GM23338 (cell line): ENCODE data around the gene PHLDB1.

Source experiments
- CTCF ChIP-seq, 2 experiments: fragments of 200-600 bp in 1 of 2; sonication (generic) in 1 of 2; conservative IDR thresholded peaks; 2 replicates each; pipeline versions ENCODE4 v1.5.1 to v1.6.1; 2016 to 2017; ENCODE audit warnings: antibody characterized with exemption in 2 of 2, low read depth in 2 of 2, mild to moderate bottlenecking in 2 of 2, moderate library complexity in 1 of 2
- EZH2 ChIP-seq: fragments of 200-600 bp; sonication (generic); IDR thresholded peaks from one replicate; pipeline ENCODE4 v1.8.0; 2017; ENCODE audit warnings: antibody characterized with exemption, mild to moderate bottlenecking, low read depth; ENCODE audit not compliant: unreplicated experiment
- POLR2AphosphoS5 ChIP-seq: IDR thresholded peaks from 2 replicates; pipeline ENCODE4 v1.6.1; 2016; ENCODE audit warnings: antibody characterized with exemption, low read depth

DNA sequence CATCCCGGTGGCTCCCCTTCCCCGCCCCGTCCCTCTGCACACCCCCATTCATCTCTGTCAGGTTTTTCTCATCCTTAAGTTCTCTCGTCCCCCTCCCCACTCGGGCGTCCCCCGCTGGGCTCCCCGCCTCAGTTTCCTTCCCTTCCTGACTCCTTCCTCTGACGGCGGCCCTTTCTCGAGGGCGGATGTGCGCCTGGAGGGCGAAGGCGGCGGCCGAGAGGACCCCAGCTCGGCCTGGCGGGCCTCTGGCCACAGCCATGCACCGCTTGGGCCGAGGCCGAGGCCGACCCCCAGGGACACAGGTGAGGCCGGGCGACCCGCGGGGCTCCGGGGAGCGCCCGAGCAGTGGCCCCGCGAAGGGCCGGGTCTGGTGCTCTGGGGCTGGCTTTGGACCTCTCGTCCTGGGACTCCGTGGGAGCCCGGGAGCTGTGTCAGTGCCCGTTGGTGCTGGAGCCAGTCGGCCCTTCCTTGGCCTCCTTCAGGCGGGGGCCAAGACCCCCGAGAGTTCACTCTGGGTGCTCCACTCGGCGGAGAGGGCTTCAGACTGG, 2.9 kb downstream of the PHLDB1 start:
- no peak for TF ChIP-seq CTCF (conservative IDR thresholded peaks at IDR 0.05; ENCODE audit: low read depth in 2 of 2)
- peak; percentile 54 for TF ChIP-seq EZH2
- no peak for TF ChIP-seq POLR2AphosphoS5
